Germinal center (tissue), 1 donor: ENCODE measurements around the gene NTN3.

ENCODE experiments used
- DNase-seq: peaks from one replicate; pipeline ENCODE4 v3.0.0; 2012; ENCODE audit warnings: mixed read lengths, low spot score

NTN3 gene

GRCh38 chr16:2466667-2467527 lies 4.2 kb upstream of the NTN3 start:
- no peak for DNase-seq

DNA sequence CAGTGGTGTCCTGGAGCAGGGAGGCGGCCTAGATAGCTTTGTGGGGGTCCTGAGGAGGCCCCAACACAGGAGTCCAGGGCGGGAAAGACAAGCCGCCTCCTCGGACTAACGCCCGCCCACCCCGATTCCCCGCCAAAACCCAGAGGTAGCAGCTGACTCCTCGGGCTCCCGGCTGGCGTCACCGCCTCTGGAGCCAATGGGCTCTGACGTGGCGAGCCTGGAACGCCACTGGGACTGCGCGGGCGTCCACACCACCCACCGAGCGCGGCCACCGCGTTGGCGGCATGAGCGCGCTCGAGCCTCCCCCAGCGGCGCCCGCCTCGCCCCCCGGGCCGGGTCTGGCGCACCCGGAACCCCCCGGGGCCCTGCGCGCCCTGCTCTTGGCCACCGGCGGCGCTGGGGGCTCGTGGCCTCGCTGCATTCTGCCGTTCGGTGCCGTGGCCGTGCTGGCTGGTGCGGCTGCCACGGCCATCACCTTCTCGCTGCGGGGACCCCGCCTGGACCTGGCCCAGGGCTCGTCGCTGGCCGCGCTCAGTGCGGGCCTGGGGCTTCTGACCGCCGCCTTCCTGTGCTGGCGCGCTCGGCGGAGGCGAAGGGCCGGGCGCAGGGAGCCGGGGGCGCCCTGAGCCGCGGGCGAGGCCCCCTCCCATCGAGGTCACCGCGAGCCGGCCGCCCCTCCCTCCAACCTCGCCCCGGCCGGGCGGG lies 3.4 kb upstream of the NTN3 start:
- DNase-seq = no peak

DNA sequence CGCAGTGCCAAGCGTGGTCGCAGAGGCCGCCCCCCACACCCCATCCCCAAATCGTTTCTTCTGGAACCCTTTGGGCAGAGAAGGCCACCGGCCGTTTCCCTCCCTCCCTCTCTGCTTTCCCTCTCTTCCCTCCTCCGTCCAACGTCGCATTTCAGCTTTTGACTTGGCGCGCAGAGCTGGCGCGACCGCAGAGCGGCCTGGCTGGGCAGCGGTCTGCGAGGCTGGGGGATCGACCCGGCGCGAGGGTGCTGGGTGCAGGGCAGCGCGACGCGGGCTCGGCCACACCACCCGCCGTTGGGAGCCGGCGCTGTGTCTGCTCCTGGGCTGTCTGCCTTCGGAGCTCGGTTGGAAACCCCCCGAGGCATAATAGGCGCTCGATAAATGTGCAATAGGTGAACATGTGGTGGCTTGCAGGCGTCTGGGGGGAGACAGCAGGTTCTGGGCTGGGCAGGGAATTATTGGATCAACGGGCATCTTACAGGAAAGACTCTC lies 2.8 kb upstream of the NTN3 start:
- DNase-seq = no peak

GRCh38 chr16:2468725-2469398 lies 2.2 kb upstream of the NTN3 start:
- peak; percentile 92 for DNase-seq

DNA sequence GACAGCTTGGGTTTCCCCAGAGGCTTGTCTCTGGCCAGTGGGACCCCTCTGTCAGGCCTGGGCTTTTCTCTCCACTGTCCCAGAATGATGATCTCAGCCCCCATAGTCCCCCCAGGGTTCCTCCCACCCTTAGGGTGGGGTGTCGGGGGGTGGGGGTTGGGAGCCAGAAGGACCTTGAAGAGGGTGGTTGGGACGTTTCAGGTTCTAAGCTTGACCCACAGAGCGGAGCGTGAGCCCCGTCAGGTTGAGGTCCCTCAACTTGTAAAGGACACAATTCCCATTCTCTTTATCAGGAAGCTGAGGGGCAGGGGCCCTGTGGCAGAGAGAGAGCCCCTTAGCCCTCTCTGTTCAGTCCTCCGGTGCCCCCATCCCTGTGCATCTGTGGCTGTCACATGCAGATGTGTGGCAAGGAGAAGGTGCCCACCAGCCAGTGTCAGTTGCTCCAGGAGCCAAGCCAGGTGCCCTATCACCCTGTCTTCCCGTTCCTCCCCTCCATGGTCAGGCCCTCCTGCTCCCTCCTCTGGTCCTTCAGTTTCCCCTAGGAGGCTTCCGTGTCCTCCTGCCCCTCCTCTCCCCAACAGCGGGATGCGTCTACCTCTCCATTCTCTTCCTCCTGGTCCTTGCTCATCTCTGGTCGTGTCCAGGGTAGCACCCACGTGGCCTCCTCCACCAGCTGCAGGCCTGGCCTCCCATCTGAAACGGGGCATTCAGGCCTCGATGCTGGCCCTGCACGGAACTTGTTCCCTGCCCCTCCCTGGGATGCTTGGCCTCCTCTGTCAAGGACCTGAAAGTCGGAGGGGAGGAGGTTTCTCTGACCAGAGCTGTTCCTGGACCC lies 1.5 kb upstream of the NTN3 start:
- DNase-seq = no peak

DNA sequence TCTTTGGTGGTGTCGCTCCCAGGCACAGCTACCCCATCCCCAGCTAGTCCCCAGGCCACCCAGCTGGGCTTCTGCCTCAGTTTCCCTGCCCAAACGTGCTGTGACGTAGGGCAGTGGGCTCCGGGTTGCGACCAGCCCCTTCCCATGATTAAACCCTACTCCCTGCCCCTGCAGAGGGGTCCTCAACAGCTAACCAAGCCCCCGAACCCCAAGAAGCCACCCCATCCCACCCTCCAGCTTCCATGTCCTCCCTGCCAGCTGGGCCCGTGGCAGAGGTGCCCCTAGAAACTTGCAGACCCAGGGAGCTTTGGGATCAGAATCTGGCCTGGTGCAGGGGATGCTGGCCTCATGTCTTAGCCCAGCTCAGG lies 879 bp upstream of the NTN3 start:
- DNase-seq = no peak

DNA sequence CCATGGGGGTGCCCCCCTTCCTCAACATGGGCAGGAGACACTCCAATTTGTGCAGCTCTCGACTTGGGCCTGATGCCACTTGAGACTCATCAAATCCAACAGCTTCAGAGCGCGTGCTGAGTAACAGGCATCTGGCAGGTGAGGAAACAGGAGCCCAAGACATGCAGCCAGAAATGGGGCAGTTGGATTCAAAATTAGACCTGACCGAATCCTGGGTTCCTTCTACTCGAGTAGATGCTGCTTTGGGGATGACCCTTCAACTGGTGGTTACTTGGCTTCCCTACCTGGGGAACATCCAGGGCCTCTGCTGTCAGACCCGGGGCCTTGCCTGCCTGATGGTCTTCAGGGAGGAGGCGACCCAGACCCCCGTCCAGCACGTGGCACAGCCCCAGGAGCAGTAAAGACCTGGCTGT lies 488 bp upstream of the NTN3 start:
- no peak for DNase-seq

DNA sequence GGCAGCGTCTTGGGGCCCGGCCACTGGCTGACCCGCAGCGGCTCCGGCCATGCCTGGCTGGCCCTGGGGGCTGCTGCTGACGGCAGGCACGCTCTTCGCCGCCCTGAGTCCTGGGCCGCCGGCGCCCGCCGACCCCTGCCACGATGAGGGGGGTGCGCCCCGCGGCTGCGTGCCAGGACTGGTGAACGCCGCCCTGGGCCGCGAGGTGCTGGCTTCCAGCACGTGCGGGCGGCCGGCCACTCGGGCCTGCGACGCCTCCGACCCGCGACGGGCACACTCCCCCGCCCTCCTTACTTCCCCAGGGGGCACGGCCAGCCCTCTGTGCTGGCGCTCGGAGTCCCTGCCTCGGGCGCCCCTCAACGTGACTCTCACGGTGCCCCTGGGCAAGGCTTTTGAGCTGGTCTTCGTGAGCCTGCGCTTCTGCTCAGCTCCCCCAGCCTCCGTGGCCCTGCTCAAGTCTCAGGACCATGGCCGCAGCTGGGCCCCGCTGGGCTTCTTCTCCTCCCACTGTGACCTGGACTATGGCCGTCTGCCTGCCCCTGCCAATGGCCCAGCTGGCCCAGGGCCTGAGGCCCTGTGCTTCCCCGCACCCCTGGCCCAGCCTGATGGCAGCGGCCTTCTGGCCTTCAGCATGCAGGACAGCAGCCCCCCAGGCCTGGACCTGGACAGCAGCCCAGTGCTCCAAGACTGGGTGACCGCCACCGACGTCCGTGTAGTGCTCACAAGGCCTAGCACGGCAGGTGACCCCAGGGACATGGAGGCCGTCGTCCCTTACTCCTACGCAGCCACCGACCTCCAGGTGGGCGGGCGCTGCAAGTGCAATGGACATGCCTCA lies 773 bp downstream of the NTN3 start:
- DNase-seq = no peak

DNA sequence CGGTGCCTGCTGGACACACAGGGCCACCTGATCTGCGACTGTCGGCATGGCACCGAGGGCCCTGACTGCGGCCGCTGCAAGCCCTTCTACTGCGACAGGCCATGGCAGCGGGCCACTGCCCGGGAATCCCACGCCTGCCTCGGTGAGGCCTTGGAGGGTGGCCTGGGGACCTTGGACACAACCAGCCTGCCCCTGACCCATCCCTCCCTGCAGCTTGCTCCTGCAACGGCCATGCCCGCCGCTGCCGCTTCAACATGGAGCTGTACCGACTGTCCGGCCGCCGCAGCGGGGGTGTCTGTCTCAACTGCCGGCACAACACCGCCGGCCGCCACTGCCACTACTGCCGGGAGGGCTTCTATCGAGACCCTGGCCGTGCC lies 1.4 kb downstream of the NTN3 start:
- DNase-seq = no peak

GRCh38 chr16:2472885-2473445 lies 1.9 kb downstream of the NTN3 start:
- no peak for DNase-seq

- DNase-seq = no peak
Observed at GRCh38 chr16:2473446-2473926, 2.4 kb downstream of the NTN3 start.

- peak; percentile 73 for DNase-seq
Observed at GRCh38 chr16:2473999-2474876, 3.1 kb downstream of the NTN3 start.

DNA sequence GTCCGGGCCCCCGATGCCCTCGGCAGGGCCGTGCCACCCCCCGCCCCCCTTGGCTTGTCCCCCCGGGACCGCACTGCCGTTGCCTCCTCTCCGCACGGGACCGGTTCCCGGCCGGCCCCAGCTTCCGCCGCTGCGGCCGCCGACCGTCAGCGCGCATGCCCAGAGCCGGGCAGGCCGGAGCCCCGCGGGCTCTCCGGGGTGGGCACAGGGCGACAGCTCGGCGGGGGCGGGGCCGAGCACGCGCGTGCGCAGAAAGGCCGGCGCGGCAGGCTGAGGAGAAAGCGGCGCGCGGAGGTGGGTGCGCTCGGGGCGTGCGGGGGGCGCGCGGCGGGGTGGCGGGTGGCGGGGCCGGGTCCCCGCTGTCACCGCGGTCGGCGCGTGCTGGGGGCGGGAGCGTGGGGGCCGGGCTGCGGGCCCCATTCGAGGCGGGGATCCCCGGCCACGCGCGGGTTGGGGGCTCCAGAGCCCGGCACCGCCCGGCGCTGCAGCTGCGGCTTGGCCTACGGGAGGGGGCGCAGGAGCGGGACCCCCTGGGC lies 3.8 kb downstream of the NTN3 start, which contains the start of gene TBC1D24:
Gene TBC1D24, plus strand, starts transcription at position 251 of the 536 bp plus-strand sequence. CDS start 21,022 bp downstream, outside the sequence.
- DNase-seq = peak; percentile 98

GRCh38 chr16:2475413-2476344 lies 4.6 kb downstream of the NTN3 start:
- DNase-seq = no peak

DNA sequence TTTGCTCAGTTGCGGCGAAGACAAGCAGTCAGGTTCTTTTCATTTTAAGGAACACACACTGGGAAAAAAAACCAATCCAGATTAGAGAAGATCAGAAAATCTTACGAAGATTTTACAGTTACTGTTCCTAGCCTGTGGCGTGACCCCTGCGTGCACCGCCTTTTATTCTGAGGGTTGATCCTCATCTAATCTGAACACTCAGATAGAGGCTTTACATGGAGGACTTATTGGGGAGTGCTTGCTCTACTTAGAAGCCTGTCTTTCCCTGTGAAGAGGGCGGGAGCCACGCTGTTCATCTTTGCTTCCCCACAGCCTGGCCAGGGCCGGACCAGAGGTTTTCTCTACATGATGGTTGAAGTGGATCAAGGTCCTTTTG lies 5.2 kb downstream of the NTN3 start:
- DNase-seq = no peak

- no peak for DNase-seq
Observed at GRCh38 chr16:2476741-2477140, 5.6 kb downstream of the NTN3 start.

GRCh38 chr16:2477327-2477726 lies 6.2 kb downstream of the NTN3 start:
- no peak for DNase-seq

- no peak for DNase-seq
Observed at GRCh38 chr16:2478279-2478678, 7.2 kb downstream of the NTN3 start.
